ENCODE measurements around the gene CDC25B.
"Not testable (repeated sequence)": the region's sequence is repeated elsewhere in the genome, so short reads cannot be mapped to it uniquely, and the experiment has no call there.

CDC25B gene

GRCh38 chr20:3836132-3836531 is 40.0 kb downstream of the CDC25B start:
- H3K27me3 Mint-ChIP-seq (ENCODE audit: low read depth, poor library complexity): peaks cover 14% of the 10 kb centered on the region
- H3K9me3 Mint-ChIP-seq: peaks cover 10% of the 10 kb centered on the region
- H3K36me3 Mint-ChIP-seq (ENCODE audit: low read depth): peaks cover 9% of the 10 kb centered on the region
- H3K4me1 Mint-ChIP-seq: no peaks in the 10 kb centered on the region
- H3K4me3 Mint-ChIP-seq: no peak overlapping the region
- TF ChIP-seq CTCF (IDR thresholded peaks at IDR 0.05): no peak
- no peak overlapping the region for H3K27ac Mint-ChIP-seq
- no peak for DNase-seq

DNA sequence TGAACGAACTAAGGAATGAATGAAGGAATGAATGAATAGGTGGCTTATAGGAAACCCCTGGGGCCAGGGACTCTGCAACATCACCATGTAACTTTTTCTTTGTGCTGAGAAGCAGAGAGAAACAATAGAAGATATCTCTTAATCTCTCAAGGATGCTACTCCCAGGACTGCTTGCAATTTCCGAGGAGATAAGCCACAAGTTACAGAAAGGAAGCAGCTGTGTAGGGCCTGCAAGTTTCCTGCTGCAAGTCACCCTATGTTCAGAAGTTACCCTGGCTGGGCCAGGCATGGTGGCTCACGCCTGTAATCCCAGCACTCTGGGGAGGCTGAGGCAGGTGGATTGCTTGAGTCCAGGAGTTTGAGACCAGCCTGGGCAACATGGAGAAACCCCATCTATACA is 43.2 kb downstream of the CDC25B start:
- no peak for TF ChIP-seq CTCF (IDR thresholded peaks at IDR 0.05)
- Mint-ChIP-seq H3K36me3 (ENCODE audit: low read depth) (peaks cover 9% of the 10 kb centered on the region), H3K9me3 (peaks cover 10% of the 10 kb centered on the region), H3K4me1 (peaks cover 4% of the 10 kb centered on the region), H3K27me3 (ENCODE audit: low read depth, poor library complexity) (peaks cover 10% of the 10 kb centered on the region), H3K4me3 (no peak overlapping the region), H3K27ac (no peak overlapping the region)
- no peak for DNase-seq

- H3K9me3 Mint-ChIP-seq: peaks cover 10% of the 10 kb centered on the region
- not testable (repeated sequence) for H3K4me1 Mint-ChIP-seq, H3K27ac Mint-ChIP-seq
These were observed 44.1 kb downstream of the CDC25B start for GRCh38 chr20:3840201-3840600.

GRCh38 chr20:3842348-3842930 is 46.3 kb downstream of the CDC25B start:
- DNase-seq: no peak
- Mint-ChIP-seq H3K27ac (no peak overlapping the region), H3K9me3 (no peaks in the 10 kb centered on the region), H3K4me3 (no peak overlapping the region), H3K4me1 (peaks cover 12% of the 10 kb centered on the region), H3K36me3 (ENCODE audit: low read depth) (no peaks in the 10 kb centered on the region), H3K27me3 (ENCODE audit: low read depth, poor library complexity) (peaks cover 6% of the 10 kb centered on the region)
- no peak for TF ChIP-seq CTCF (IDR thresholded peaks at IDR 0.05)

More at GRCh38 chr20:3840201-3840600, 44.1 kb downstream of the CDC25B start:
- DNase-seq; H3K4me3 Mint-ChIP-seq; H3K36me3 Mint-ChIP-seq (ENCODE audit: low read depth); H3K27me3 Mint-ChIP-seq (ENCODE audit: low read depth, poor library complexity): not testable (repeated sequence)

- Mint-ChIP-seq H3K4me1 (peaks cover 17% of the 10 kb centered on the region), H3K27ac (no peak overlapping the region)
- DNase-seq: no peak
These were observed 47.4 kb downstream of the CDC25B start for GRCh38 chr20:3843490-3843889.

GRCh38 chr20:3843990-3844619 is 48.0 kb downstream of the CDC25B start:
- DNase-seq; H3K9me3 Mint-ChIP-seq; H3K36me3 Mint-ChIP-seq (ENCODE audit: low read depth); H3K27me3 Mint-ChIP-seq (ENCODE audit: low read depth, poor library complexity): not testable (repeated sequence)
- Mint-ChIP-seq H3K4me1 (peaks cover 24% of the 10 kb centered on the region), H3K4me3 (peak overlapping the region; percentile 8), H3K27ac (peak overlapping the region; percentile 29)

More at GRCh38 chr20:3843490-3843889, 47.4 kb downstream of the CDC25B start:
- Mint-ChIP-seq H3K4me3 (no peak overlapping the region), H3K36me3 (ENCODE audit: low read depth) (peaks cover under 1% of the 10 kb centered on the region), H3K9me3 (no peaks in the 10 kb centered on the region), H3K27me3 (ENCODE audit: low read depth, poor library complexity) (peaks cover 6% of the 10 kb centered on the region)
- TF ChIP-seq CTCF (IDR thresholded peaks at IDR 0.05): no peak

GRCh38 chr20:3846378-3846739 is 50.2 kb downstream of the CDC25B start:
- DNase-seq: no peak
- no peak for TF ChIP-seq CTCF (IDR thresholded peaks at IDR 0.05)
- peaks cover 3% of the 10 kb centered on the region for H3K27me3 Mint-ChIP-seq (ENCODE audit: low read depth, poor library complexity)
- H3K4me3 Mint-ChIP-seq: peak overlapping the region; percentile 91
- peaks cover 16% of the 10 kb centered on the region for H3K36me3 Mint-ChIP-seq (ENCODE audit: low read depth)
- H3K9me3 Mint-ChIP-seq: no peaks in the 10 kb centered on the region
- peaks cover 25% of the 10 kb centered on the region for H3K4me1 Mint-ChIP-seq
- peak overlapping the region; percentile 51 for H3K27ac Mint-ChIP-seq
